Right kidney (tissue), 1 donor: Measurements from ENCODE around the gene COPZ1.
"Not testable (repeated sequence)": the region's sequence is repeated elsewhere in the genome, so short reads cannot be mapped to it uniquely, and the experiment has no call there.

Source experiments
- DNase-seq: peaks from one replicate; pipeline ENCODE4 v3.0.0-alpha.2; 2016

The COPZ1 gene

DNA sequence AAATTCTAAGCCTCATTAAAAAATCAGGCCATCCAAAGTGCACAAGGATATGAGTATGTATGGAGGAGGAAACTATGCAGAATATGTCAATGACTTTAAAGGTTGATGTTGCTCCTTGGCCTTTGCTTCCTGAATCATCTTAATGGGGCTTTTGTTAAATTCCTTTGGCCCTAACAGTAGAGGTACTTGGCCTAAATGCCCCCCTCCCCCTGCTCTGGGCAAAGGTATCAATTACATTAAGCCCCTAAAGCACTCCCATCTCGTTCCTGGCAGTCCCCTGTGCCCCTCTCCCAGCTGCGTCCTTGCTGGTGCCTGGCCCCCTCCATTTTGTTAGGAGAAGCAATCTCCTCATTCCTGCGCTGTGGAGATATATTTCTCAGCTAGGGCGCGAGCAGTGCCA lies 4.8 kb downstream of the COPZ1 start:
- DNase-seq, result no peak

DNA sequence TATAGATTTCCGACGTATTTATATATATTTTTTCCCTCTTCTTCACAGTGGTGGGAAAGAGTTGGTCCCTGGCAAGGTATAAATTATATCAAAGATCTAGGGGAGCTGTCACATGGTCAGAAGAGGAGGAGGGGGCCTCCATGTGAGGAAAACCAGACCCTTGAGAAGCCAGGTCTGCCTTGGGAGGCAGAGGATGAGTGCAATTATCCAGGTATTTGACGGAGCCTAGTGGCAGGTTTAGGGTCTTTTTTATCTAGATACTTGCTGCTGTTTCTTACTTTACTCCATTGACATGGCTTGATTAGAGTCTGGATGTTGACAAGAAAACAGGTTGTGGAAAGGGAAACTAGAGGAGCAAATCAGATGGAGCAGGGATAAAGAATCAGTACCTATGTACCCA lies 5.5 kb downstream of the COPZ1 start:
- no peak for DNase-seq

DNA sequence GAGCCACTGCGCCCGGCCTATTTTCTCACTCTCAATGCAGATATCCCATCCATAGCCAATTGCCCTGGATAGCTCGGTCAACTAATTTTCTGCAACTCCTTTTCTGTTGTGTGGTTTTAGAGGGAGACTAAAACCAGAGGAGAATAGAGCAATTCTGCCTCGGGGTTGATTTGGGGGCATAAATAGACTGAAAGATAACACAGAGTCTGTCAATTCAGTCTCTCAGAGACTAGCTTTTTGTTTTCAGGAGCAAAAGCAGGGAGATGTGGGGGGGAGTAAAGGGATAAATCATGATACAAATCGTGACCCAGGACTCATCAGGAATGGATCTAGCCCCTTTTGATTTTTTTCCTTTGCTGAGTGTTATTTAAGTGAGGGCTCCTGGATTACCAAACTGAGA lies 6.5 kb downstream of the COPZ1 start:
- no peak for DNase-seq

GRCh38 chr12:54333420-54334034 lies 8.6 kb downstream of the COPZ1 start:
- DNase-seq, result no peak

DNA sequence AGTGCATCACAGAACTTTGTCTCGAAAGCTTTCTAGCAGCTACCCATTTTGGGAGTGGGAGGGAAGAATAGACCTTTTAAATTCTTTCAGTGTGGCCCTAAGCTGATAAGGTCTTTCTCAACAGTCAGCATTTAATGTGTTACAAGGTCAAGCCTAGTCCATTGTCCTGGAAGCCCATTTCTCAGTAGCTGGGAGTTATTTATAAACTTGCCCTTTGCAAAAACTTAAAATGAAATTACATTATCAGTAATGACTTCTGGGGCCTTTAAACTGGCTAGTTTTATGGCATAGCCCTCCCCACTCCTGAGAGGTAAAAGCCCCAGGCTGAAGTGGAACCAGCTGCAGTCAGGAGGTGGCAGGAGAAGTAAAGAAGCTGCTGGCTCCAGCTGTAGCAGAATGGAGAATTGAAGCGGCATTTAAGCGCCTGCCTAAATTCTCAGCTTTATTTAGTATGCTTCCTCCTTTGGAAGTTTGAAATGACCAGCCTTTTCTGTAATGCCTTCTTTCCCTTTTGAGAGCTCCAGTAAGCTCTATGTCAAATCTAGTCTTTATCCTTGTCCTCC lies 12.4 kb downstream of the COPZ1 start:
- no peak for DNase-seq

DNA sequence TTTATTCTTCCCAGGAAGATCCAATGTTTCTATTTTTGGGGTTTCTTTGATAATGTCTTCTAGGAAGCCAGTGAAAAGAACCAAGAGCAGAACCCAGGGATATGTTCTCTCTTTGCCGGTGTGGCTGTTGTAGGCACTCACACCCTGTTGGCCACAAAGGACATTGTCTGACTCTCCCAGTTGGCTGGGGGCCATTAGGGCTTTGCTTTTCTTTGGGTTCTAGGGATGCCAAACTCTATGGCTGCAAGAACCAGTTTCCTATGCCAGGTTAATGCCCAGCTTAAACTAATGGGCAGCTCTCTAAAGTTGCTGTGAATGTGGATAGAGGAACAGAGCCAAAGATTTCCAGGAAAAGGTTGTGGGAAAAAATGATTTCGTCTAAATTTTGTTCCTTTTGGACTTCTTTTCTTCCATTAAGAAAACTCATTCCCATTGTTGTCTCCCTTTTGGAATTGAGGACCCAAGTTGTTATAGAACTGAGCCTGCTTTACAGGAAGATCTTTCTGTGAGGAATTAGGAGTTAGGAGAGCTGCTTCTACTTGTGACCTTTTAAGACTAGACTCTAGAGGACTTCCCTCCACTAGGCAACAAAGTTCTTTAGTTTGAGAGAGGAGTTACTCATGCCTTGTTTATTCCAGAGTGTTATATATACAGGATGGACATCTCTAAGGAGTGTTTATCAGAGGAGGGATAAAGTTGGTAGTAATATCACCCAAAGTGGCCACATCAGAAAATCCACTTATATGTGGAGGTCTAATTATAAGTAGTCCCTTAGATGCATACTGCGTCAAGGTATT lies 13.1 kb downstream of the COPZ1 start:
- no peak for DNase-seq

DNA sequence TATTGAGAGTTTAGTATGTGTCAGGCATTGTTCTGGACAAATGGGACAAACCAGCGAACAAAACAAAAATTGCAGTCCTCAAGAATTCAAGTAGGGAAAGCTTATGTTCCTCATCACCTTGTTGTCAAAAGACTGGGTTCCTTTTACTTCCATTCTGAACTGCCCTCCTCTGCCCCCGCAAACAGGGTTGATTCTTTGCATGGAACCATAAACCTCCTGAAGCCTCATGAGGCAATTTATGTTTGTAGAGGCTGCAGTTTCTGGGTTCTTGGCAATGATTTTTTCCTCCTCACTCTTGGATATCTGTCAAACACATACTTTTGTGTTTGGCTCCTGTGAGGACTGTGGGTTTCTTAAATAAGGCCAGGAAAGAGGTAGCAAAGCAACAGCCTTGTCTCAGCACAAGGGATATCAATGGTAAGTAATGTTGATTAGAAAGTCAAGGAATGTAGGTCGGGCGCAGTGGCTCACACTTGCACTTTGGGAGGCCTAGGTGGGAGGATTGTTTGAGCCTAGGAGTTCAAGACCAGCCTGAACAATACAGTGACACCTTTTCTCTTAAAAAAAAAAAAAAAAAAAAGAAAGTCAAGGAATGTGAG lies 13.9 kb downstream of the COPZ1 start:
- DNase-seq, result no peak

DNA sequence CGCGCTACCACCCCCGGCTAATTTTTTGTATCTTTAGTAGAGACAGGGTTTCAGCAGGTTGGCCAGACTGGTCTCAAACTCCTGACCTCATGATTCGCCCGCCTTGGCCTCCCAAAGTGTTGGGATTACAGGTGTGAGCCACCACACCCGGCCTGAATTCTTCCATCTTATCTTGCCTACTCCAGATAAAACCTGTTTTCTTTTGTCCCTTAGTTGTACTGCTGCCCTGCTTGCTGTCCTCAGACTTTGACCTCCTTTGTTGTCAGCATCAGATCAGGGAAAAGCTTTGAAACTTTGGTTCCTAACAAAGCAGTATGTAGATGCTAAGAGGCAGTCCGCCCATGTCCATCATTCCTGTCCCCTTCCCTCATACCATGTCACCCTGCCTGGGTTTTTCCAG lies 15.9 kb downstream of the COPZ1 start:
- DNase-seq, result no peak

GRCh38 chr12:54341378-54342300 lies 16.7 kb downstream of the COPZ1 start:
- DNase-seq, result no peak

GRCh38 chr12:54349036-54349435 lies 24.1 kb downstream of the COPZ1 start:
- no peak for DNase-seq

DNA sequence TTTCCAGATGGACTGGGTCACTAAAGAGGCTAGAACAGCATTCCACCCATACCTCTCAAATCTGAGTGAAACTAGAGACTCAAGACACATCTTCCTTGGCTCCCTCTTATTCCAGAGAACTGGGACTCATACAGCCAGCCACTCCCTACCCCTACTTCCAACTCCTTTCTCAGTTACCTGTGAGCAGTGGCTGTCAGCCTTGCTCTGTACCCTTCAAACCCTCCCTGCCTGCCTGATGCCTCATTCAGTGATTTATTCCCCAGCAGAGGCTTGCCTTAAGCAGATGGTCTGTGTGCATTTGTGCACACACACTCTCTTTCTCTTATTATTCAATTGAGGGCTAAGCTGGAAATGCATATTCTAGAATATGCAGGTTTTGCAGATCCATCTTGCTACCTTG lies 24.7 kb downstream of the COPZ1 start:
- no peak for DNase-seq

DNA sequence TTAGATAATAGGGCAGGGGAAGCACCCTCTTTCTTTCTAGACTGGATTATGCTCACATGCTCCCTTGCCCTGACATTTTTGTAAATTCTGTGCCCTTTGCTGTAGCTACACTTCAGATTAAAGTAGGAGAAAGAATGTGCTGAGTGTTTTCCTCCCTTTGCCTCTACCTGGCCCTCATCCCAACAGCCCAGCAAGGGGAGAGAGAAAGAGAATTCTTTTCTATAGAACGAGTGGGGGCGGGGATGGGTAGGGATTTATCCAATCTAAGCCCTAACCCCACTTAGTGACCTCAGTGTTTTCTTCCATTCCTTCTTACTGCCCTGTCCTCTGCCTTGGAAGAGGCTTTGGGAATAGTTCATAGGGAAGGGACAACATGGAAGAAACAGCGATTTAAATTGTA lies 25.8 kb downstream of the COPZ1 start:
- DNase-seq, result no peak

DNA sequence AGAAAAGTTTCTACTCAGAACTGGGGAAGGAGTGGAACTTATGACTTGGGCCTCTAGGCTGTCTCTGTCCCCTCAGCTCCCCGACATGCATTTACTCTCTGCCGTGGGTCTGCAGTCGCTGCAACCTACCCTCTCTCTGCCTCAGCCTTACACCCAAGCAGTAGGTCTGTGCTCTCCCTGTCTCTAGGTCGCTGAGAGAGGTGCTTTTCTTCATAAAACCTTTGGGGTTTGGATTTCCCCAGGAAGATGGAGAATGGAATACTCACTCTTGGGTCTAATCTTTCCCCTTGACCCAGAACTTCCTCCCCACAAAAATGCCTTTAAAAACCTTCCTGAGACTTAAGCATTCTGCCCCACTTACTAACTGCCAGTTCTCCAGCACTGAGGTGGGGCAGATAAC lies 26.4 kb downstream of the COPZ1 start:
- no peak for DNase-seq

DNA sequence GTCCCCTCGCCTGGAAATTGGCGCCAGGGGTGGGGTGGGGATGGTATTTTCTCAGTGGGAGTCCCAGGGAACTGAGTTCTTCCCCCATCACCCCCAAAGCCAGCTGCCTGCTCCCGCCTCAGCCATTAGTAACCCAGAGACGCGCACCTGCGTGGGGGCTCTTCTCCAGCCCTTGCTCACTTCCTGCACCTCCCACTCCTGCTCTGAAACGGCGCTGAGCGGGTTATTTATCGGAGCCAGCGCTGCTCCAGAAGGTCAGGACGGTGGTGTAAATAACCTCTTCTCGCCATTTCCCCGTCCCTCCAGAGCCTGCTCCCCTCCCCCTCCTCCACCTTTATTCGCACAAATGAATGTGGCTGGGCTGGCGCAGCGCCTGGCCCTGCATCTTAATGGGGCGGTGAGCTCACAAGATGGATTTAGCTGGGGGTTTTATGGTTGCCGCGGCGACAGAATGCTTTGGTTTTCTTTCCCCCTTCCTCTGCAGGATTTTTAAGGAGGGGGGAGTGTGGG lies 27.1 kb downstream of the COPZ1 start:
- peak; percentile 71 for DNase-seq

GRCh38 chr12:54352891-54353874 lies 28.3 kb downstream of the COPZ1 start:
- peak; percentile 62 for DNase-seq

DNA sequence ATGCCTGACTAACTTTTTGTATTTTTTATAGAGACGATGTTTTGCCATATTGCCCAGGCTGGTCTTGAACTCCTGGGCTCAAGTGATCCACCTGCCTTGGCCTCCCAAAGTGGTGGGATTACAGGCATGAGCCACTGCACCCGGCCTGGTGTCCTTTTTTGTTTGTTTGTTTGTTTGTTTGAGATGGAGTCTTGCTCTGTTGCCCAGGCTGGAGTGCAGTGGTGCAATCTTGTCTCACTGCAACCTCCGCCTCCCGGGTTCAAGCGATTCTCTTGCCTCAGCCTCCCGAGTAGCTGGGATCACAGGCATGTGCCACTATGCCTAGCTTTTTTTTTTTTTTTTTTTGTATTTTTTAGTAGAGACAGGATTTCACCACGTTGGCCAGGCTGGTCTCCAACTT lies 29.3 kb downstream of the COPZ1 start:
- DNase-seq, result not testable (repeated sequence)

DNA sequence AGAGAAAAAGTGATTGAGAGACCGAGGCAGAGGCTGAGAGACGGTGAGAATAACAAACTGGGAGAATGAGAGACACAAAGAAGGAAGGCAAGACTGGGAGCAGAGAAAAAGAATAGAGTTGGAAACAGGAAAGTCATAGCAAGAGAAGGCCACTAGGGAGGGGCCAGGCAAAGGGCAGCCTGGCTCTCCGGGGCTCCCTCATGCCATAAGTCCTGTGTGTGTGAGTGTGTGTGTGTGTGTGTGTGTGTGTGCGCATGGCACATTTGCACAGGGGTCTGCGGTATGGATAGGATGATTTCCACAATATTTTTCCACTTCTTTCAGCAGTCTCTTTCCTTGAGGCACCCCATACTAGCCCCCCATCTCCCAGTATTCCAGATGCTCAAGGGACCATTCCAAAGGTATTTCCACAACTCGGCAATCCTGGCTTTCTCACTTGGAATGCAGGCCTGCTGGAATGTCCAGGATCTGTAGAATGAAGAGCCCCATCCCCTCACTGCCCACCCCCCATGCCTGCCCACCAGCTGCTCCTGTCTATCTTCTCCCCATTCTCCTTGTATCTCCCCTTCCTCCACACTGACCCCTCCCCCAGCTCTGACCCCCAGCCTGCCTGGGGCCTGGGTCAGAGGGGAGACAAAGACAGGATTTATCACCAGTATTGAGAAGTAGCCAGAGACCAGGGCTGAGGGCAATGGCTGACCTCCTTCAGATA lies 30.3 kb downstream of the COPZ1 start:
- DNase-seq, result no peak

- no peak for DNase-seq
Observed at GRCh38 chr12:54356228-54356627, 31.3 kb downstream of the COPZ1 start.

DNA sequence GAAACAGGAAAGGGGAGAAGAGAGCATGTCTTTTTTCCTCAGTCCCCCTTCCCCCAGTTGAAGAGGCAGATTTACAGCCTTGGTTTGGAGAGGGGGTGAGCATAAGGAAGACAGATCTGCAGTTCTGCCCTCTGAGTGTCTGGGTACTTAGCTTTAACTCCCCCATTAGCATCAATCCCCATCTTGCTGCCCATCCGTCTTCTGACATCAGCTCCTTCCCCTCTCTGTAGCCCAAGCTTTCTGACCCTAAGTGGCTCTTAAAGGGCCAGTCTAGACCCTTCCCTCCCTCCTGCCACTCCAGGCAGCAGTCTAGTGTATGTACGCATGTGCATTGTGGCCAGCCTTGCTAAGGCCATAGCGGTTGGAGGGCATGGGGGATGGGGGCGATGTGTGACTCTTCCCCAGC lies 32.0 kb downstream of the COPZ1 start:
- DNase-seq, result peak; percentile 54

DNA sequence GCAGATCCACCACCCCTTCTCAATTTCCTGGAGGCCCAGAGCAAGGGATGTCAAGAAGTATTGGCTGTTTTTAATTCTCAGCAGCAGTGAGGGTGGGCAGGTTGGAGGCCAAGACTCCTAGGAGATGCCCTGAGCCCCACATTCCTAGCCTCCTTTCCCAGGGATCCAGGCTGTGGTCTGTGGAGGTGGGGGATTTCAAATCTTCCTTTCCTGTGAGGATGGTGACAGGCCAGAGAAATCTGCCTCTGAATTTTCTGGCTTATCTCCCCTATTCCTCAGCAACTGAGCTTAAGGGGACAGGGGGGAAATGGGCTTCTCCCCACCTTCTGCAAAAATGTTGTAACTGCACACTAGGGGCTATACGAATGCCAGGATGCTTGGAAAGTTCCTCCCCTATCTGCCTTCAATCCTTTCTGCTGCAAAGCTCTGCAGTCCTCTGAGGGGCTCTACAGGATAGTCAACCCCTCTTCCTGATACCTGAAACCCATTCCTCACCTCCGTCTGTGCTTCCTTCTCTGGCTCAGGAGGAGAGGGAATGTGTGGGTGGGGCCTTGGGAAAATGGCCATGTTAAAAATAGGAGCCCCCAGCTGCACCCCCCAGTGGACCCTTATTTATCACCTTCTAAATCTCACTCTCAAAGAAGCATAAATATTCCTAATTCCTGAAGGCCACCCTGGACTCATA lies 32.7 kb downstream of the COPZ1 start:
- DNase-seq, result peak; percentile 31
